Mesenchymal stem cell (in vitro differentiated cells and primary cell): ENCODE measurements around the gene KIF3A.

ENCODE experiments used
- DNase-seq: peaks from one replicate; pipeline ENCODE4 v3.0.0-alpha.2; 2013
- H2AFZ ChIP-seq: one replicate; pipeline ENCODE4 v1.6.1; 2013; ENCODE audit warnings: low read depth, mild to moderate bottlenecking, control low read depth, inconsistent platforms, low read length, moderate library complexity
- H2AK5ac ChIP-seq: 2 replicates; pipeline ENCODE4 v1.6.1; 2013; ENCODE audit warnings: low read length, moderate library complexity, mild to moderate bottlenecking, inconsistent platforms; ENCODE audit not compliant: severe bottlenecking
- H2BK120ac ChIP-seq: one replicate; pipeline ENCODE4 v1.6.1; 2013; ENCODE audit warnings: low read depth, mild to moderate bottlenecking, inconsistent platforms, low read length, moderate library complexity
- H2BK12ac ChIP-seq, 2 experiments: one replicate each; pipeline ENCODE4 v1.6.1; 2013; ENCODE audit warnings: inconsistent platforms in 2 of 2, low read length in 2 of 2, mild to moderate bottlenecking in 2 of 2, moderate library complexity in 2 of 2, control low read depth in 1 of 2
- H2BK15ac ChIP-seq: one replicate; pipeline ENCODE4 v1.6.1; 2013; ENCODE audit warnings: mild to moderate bottlenecking, low read depth, inconsistent platforms; ENCODE audit not compliant: poor library complexity, severe bottlenecking
- H2BK5ac ChIP-seq: 2 replicates; pipeline ENCODE4 v1.6.1; 2013; ENCODE audit warnings: low read depth, mild to moderate bottlenecking, low read length, control low read depth, inconsistent platforms; ENCODE audit not compliant: poor library complexity, severe bottlenecking
- H3K14ac ChIP-seq, 2 experiments: one replicate each; pipeline ENCODE4 v1.6.1; 2013; ENCODE audit warnings: inconsistent platforms in 2 of 2, low read length in 2 of 2, control low read depth in 1 of 2, mild to moderate bottlenecking in 1 of 2, moderate library complexity in 1 of 2
- H3K18ac ChIP-seq, 2 experiments: one replicate each; pipeline ENCODE4 v1.6.1; 2013; ENCODE audit warnings: inconsistent platforms in 2 of 2, low read length in 2 of 2, control low read depth in 1 of 2, low read depth in 1 of 2, mild to moderate bottlenecking in 1 of 2
- H3K23ac ChIP-seq, 2 experiments: one replicate each; pipeline ENCODE4 v1.6.1; 2013; ENCODE audit warnings: inconsistent platforms in 2 of 2, low read length in 2 of 2, mild to moderate bottlenecking in 2 of 2, moderate library complexity in 2 of 2, control low read depth in 1 of 2
- H3K27ac ChIP-seq: 2 replicates; pipeline ENCODE4 v1.5.1; 2013; ENCODE audit warnings: mild to moderate bottlenecking, moderate library complexity, low read length, control low read depth, inconsistent platforms; ENCODE audit not compliant: poor library complexity, severe bottlenecking
- H3K27me3 ChIP-seq, 2 experiments: 2 replicates each; pipeline versions ENCODE4 v1.6.1 to v1.7.0; 2013; ENCODE audit warnings: low read length in 2 of 2, mild to moderate bottlenecking in 2 of 2, moderate library complexity in 2 of 2, control low read depth in 1 of 2, inconsistent platforms in 1 of 2; ENCODE audit not compliant: control insufficient read depth in 1 of 2, insufficient read depth in 1 of 2
- H3K36me3 ChIP-seq, 2 experiments: 2 replicates each; pipeline versions ENCODE4 v1.6.1 to v1.7.0; 2013; ENCODE audit warnings: low read length in 2 of 2, control low read depth in 1 of 2, inconsistent platforms in 1 of 2, low read depth in 1 of 2, mild to moderate bottlenecking in 1 of 2; ENCODE audit not compliant: insufficient read depth in 2 of 2, control insufficient read depth in 1 of 2
- H3K4ac ChIP-seq, 2 experiments: one replicate each; pipeline ENCODE4 v1.6.1; 2013; ENCODE audit warnings: inconsistent platforms in 2 of 2, low read length in 2 of 2, mild to moderate bottlenecking in 2 of 2, moderate library complexity in 2 of 2, control low read depth in 1 of 2, low read depth in 1 of 2
- H3K4me1 ChIP-seq: 2 replicates; pipeline ENCODE4 v1.6.1; 2013; ENCODE audit warnings: low read depth, low read length, control low read depth; ENCODE audit not compliant: control insufficient read depth, insufficient read depth
- H3K4me2 ChIP-seq: 2 replicates; pipeline ENCODE4 v1.6.1; 2013; ENCODE audit warnings: low read length, mild to moderate bottlenecking, inconsistent platforms; ENCODE audit not compliant: poor library complexity, severe bottlenecking
- H3K4me3 ChIP-seq, 2 experiments: 2 replicates each; pipeline versions ENCODE4 v1.5.1 to v1.7.0; 2013; ENCODE audit warnings: low read length in 2 of 2, mild to moderate bottlenecking in 2 of 2, control low read depth in 1 of 2, low read depth in 1 of 2; ENCODE audit not compliant: insufficient read depth in 1 of 2
- H3K79me1 ChIP-seq: replicated peaks from 2 replicates; pipeline ENCODE4 v1.6.1; 2013; ENCODE audit warnings: mild to moderate bottlenecking, control low read depth, low read length, inconsistent platforms; ENCODE audit not compliant: poor library complexity, severe bottlenecking
- H3K9ac ChIP-seq: 2 replicates; pipeline ENCODE4 v1.7.0; 2013; ENCODE audit warnings: mild to moderate bottlenecking, low read length, moderate library complexity
- H3K9me3 ChIP-seq: 2 replicates; pipeline ENCODE4 v1.7.0; 2013; ENCODE audit warnings: mild to moderate bottlenecking, low read length; ENCODE audit not compliant: control insufficient read depth
- H4K8ac ChIP-seq: one replicate; pipeline ENCODE4 v1.6.1; 2013; ENCODE audit warnings: inconsistent platforms, mild to moderate bottlenecking, low read length, moderate library complexity
- H4K91ac ChIP-seq: one replicate; pipeline ENCODE4 v1.6.1; 2013; ENCODE audit warnings: mild to moderate bottlenecking, low read length, inconsistent platforms
- WGBS: methylation state at CpG from one replicate; pipeline ENCODE4 v1.1.7; 2013; ENCODE audit warnings: mixed read lengths; 5-methylcytosine and 5-hydroxymethylcytosine counted together

KIF3A gene

GRCh38 chr5:132646583-132647266 is 90.6 kb downstream of the KIF3A start:
- Histone ChIP-seq H4K8ac (no peak overlapping the region), H3K4me2 (no peak overlapping the region), H3K4ac (no peak overlapping the region), H3K4me3 (no peak overlapping the region), H3K23ac (no peak overlapping the region), H2BK12ac (no peak overlapping the region), H3K18ac (no peak overlapping the region), H3K14ac (peak overlapping the region in 1 of 2 experiments; percentile 12), H3K9ac (no peak overlapping the region), H3K9me3 (no peaks in the 10 kb centered on the region), H2BK5ac (no peak overlapping the region), H4K91ac (no peak overlapping the region), H2AFZ (no peak overlapping the region), H3K27me3 (no peaks in the 10 kb centered on the region), H3K27ac (no peak overlapping the region), H3K36me3 (peaks cover 8 to 25% of the 10 kb centered on the region in 2 experiments), H3K79me1 (no peaks in the 10 kb centered on the region), H2BK15ac (no peak overlapping the region), H3K4me1 (no peaks in the 10 kb centered on the region), H2AK5ac (no peak overlapping the region), H2BK120ac (no peak overlapping the region)
- no peak for DNase-seq
- WGBS: 88% methylated on average over 8 of the region's 11 CpGs

GRCh38 chr5:132644177-132644576 is 93.2 kb downstream of the KIF3A start:
- Histone ChIP-seq H2BK5ac (no peak overlapping the region), H2AFZ (no peak overlapping the region), H3K4me3 (no peak overlapping the region), H3K9ac (no peak overlapping the region), H3K18ac (no peak overlapping the region), H2AK5ac (no peak overlapping the region), H3K79me1 (no peaks in the 10 kb centered on the region), H3K4ac (no peak overlapping the region), H3K27me3 (no peaks in the 10 kb centered on the region), H3K27ac (no peak overlapping the region), H3K23ac (no peak overlapping the region), H2BK120ac (no peak overlapping the region), H2BK12ac (no peak overlapping the region), H4K91ac (no peak overlapping the region), H4K8ac (no peak overlapping the region), H3K4me1 (no peaks in the 10 kb centered on the region), H3K36me3 (peaks cover 22 to 50% of the 10 kb centered on the region in 2 experiments), H3K14ac (no peak overlapping the region), H3K9me3 (no peaks in the 10 kb centered on the region), H2BK15ac (no peak overlapping the region), H3K4me2 (no peak overlapping the region)
- no peak for DNase-seq
